SK-MEL-5 (cell line): ENCODE results near the gene SDHAF4. TPM values are rescaled to one million over a fixed set of nuclear protein-coding genes. Genes with fewer than 3 reads are reported as not detected.
"Not testable (repeated sequence)": the region's sequence is repeated elsewhere in the genome, so short reads cannot be mapped to it uniquely, and the experiment has no call there.

Source experiments
- DNase-seq: peaks from one replicate; pipeline ENCODE4 v3.0.0-alpha.2; 2016; ENCODE audit warnings: low read depth, low spot score
- in situ Hi-C: cut with HindIII; loops from 2 replicates; pipeline ENCODE4 v1.10.0; 2016; ENCODE audit warnings: low sequenced_read_pairs, high pct_unique_total_duplicates, low pct_unique_long_range_greater_than_20kb
- total RNA-seq: library from RNA; depleted of rRNA; stranded (reverse); fragments of >200 nt; shearing (Covaris generic); gene quantifications from 2 replicates; pipeline ENCODE4 v1.2.3, GENCODE V29; 2014

Gene SDHAF4
- total RNA-seq, 1 experiment from 2014 or later: 1.3 TPM

DNA sequence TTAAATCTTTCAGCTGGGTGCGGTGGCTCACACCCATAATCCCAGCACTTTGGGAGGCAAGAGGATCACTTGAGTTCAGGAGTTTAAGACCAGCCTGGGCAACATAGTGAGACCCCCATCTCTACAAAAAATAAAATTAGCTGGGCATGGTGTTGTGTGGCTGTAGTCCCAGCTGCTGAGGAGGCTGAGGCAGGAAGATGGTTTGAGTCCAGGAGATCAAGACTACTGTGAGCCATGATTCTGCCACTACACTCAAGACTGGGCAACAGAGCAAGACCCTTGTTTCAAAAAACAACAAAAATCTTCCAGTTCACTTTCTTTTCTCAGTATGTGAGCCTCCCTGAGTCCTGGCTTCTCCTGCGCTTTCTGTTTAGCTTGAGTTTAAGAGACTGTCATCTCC is 7.9 kb downstream of the SDHAF4 start:
- in situ Hi-C loops: no loop called here
- DNase-seq: no peak

DNA sequence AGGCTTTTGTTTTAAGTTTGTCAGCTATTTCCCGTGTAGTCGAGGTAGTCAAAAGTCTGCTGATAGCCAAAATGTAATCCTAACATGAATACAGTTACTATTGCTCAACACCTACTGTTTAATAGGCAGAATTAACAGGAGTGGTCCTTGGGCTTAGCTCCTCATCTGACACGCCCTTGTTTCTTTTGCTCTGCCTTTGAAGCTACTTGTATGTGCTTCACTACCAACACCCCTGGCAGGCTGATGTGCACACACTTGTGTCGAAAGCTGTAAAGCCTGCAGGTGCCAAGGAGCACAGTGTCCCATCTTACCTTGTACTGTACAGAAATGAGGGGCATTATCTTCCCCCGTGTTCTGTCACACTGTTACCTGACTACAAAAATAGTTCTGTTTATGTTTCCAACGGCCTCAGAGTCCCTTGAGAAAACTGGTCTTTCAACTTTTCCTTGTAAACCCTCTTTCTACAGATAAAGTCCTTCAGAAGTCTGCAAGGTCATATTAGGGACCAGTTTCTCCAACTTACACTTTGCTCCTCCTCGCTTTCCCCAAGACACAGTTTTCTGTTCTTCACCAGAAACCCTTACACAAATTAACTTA is 9.3 kb downstream of the SDHAF4 start:
- DNase-seq: no peak
- in situ Hi-C loops: no loop called here

GRCh38 chr6:70586114-70586513 is 19.4 kb downstream of the SDHAF4 start:
- DNase-seq: no peak
- in situ Hi-C loops: no loop called here

GRCh38 chr6:70590400-70590799 is 23.7 kb downstream of the SDHAF4 start:
- in situ Hi-C loops: no loop called here
- DNase-seq: no peak

DNA sequence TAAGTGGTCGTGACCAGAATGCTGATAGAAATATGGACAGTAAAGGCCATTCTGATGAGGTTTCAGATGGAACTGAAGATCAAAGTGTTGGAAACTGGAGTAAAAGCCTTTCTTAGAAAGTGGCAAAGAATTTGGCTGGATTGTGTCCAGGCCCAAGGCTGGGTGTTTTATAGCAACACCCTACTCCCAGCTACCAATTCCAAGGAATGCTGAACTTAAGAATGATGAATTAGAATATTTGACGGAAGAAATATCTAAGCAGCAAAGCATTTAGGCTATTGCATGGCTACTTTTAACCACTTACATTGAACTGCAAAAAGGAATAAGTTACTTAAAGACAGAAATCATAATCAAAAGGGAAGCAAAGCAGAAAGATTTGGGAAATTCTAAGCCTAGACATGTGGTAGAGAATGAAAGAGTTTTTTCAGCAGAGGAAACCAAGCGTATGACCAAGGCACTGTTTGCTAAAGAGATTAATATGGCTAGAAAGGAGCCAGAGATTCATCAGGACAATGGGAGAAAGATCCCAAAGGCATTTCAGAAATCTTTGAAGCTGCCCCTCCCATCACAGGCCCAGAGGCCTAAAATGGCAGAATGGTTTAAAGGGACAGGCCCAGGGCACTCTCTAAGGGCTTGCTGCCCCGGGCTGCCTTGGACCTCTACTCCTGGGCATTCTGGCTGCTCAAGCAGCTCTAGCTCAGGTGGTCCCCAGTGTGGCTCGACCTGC is 25.8 kb downstream of the SDHAF4 start:
- no peak for DNase-seq
- in situ Hi-C loops: no loop called here

DNA sequence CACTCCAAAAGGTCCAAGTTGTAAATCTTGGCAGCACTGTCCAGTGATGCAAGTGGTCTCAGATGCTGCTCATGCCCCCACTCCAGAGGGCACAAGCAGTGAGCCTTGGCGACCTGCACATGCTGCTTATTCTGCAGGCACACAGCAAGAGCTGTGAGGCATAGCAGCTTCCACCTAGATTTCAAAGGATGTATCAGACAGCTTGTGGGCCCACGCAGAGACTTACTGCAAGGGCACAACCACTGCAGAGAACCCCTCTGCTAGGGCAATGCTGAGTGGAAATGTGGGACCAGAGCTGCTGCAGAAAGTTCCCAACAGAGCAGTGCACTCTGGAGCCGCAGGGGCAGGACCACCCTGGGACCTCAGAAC is 26.4 kb downstream of the SDHAF4 start:
- no peak for DNase-seq
- in situ Hi-C loops: no loop called here

DNA sequence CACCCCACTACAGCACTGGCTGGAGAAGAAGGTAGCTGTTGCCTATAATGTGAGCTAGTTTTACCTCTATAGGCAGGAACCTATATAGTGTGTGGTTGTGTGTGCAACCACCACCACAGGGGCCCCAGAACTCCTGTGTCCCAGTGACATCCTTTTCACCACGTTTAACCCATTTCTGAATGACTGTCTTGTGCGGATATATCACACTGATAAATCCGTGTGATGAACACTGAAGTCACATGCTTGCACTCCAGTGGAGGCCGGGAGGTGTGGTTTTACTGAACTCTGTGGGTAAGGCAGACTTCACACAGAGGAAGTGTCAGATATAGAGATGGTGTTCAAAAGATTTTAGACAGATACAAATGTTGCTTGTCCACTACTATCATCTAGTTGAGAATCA is 32.5 kb downstream of the SDHAF4 start:
- in situ Hi-C loops: no loop called here
- no peak for DNase-seq

DNA sequence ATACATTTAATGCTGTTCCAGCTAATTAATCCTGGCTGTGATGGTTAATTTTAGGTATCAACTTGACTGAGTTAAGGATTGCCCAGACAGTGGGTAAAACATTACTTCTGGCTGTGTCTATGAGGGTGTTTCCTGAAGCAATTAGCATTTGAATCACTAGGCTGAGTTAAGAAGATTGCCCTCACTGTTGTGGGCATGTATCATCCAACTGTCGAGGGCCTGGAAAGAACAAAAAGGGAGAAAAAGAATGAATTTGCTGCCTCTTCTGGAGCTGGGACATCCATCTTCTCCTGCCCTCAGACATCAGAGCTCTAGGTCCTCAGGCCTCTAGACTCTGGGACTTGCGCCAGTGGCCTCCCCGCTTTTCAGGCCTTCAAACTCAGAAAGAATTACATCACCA is 34.3 kb downstream of the SDHAF4 start:
- DNase-seq: no peak
- in situ Hi-C loops: no loop called here

GRCh38 chr6:70604254-70604653 is 37.5 kb downstream of the SDHAF4 start:
- in situ Hi-C loops: no loop called here
- DNase-seq: no peak

- DNase-seq, in situ Hi-C loops: not testable (repeated sequence)
These were observed 40.6 kb downstream of the SDHAF4 start for GRCh38 chr6:70607371-70607770.

DNA sequence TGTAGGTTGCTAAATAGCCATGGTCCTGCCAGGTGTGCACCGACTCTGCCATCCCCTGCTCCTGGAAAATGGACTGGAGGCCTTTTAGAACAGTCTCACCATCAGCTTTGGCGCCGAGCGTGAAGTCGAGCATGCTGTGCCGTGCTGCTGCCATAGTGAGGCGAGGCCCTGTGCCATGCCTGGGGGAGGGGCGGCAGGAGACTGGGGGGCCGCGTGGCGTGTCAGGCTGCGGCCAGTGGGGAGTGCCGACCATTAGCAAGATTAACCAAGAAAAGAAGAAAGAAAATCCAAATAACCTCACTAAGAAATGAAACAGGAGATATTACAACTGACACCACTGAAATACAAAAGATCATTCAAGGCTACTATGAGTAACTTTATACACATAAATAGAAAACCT is 42.5 kb downstream of the SDHAF4 start:
- DNase-seq, in situ Hi-C loops: not testable (repeated sequence)

GRCh38 chr6:70616728-70617260 is 50.1 kb downstream of the SDHAF4 start:
- peak; percentile 22 for DNase-seq

GRCh38 chr6:70620746-70621145 is 54.0 kb downstream of the SDHAF4 start:
- in situ Hi-C loops: no loop called here
- no peak for DNase-seq

More at GRCh38 chr6:70616728-70617260, 50.1 kb downstream of the SDHAF4 start:
- in situ Hi-C loops: no loop called here

GRCh38 chr6:70622461-70622860 is 55.7 kb downstream of the SDHAF4 start:
- no peak for DNase-seq
- in situ Hi-C loops: no loop called here

DNA sequence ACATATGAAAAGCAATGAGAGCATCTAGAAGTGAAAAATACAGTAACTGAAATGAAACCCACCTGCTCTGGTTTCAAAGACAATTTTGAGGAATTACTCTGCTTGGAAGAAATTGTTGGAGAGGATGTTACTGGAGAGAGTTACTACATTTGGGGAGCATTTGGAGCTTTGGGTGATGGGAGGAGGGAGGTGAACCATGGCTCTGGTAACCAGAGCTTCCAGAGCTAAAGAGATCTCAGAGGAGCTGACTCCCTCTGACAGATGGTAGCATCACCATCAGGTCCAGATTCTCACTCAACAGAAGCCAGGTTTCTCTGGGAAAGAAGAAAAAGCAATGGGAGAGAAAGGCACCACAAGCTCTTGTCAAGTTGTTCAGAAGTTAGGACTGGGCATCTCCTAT is 58.7 kb downstream of the SDHAF4 start:
- in situ Hi-C loops: no loop called here
- no peak for DNase-seq

GRCh38 chr6:70627500-70628254 is 60.9 kb downstream of the SDHAF4 start:
- DNase-seq: no peak
- in situ Hi-C loops: no loop called here

GRCh38 chr6:70629929-70630328 is 63.2 kb downstream of the SDHAF4 start:
- in situ Hi-C loops: no loop called here
- DNase-seq: no peak

DNA sequence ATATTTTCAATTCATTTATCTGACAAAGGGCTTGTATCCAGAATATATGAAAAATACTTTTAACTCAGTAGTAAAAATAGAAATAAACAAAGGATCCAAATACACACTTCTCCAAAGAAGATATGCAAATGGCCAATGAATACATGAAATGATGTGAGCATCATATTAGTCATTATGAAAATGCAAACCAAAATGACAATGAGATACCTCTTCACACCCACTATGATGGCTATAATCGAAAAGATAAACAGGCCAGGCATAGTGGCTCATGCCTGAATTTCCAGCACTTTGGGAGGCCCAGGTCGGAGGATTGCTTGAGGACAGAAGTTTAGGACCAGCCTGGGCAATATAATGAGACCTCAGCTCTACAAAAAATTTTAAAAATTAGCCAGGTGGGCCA is 67.1 kb downstream of the SDHAF4 start:
- DNase-seq: no peak
- in situ Hi-C loops: no loop called here

- no peak for DNase-seq
- in situ Hi-C loops: no loop called here
These were observed 69.9 kb downstream of the SDHAF4 start for GRCh38 chr6:70636596-70636995.
